ENCODE data around the gene CAMKK2. TPM values are rescaled to one million over a fixed set of nuclear protein-coding genes. Genes with fewer than 3 reads are reported as not detected.
"Not testable (repeated sequence)": the region's sequence is repeated elsewhere in the genome, so short reads cannot be mapped to it uniquely, and the experiment has no call there.

CAMKK2 gene
- total RNA-seq, 1 donor from 2014 or later, result 41.0 TPM

GRCh38 chr12:121218588-121219352 is 77.7 kb downstream of the CAMKK2 start:
- no peaks in the 10 kb centered on the region for H3K27me3 Mint-ChIP-seq (ENCODE audit: insufficient read depth)
- no peaks in the 10 kb centered on the region for H3K9me3 Mint-ChIP-seq
- H3K27ac Mint-ChIP-seq, result peak overlapping the region; percentile 51
- intact Hi-C loops (cut with micrococcal nuclease), result no loop called here
- no peak for DNase-seq (ENCODE audit: low spot score)
- H3K36me3 Mint-ChIP-seq (ENCODE audit: low read depth), result peaks cover 44% of the 10 kb centered on the region
- H3K4me1 Mint-ChIP-seq (ENCODE audit: low read depth), result peaks cover 50% of the 10 kb centered on the region
- no peak overlapping the region for H3K4me3 Mint-ChIP-seq

GRCh38 chr12:121217761-121218160 is 78.7 kb downstream of the CAMKK2 start:
- H3K36me3 Mint-ChIP-seq (ENCODE audit: low read depth), result peaks cover 41% of the 10 kb centered on the region
- intact Hi-C loops (cut with micrococcal nuclease), result no loop called here
- DNase-seq (ENCODE audit: low spot score), result no peak
- no peaks in the 10 kb centered on the region for H3K9me3 Mint-ChIP-seq
- no peak overlapping the region for H3K4me3 Mint-ChIP-seq
- no peaks in the 10 kb centered on the region for H3K27me3 Mint-ChIP-seq (ENCODE audit: insufficient read depth)
- H3K27ac Mint-ChIP-seq, result no peak overlapping the region
- peaks cover 40% of the 10 kb centered on the region for H3K4me1 Mint-ChIP-seq (ENCODE audit: low read depth)

- no peak overlapping the region for H3K27ac Mint-ChIP-seq
- intact Hi-C loops (cut with micrococcal nuclease), result no loop called here
- H3K4me3 Mint-ChIP-seq, result no peak overlapping the region
- DNase-seq (ENCODE audit: low spot score), result no peak
- peaks cover 40% of the 10 kb centered on the region for H3K36me3 Mint-ChIP-seq (ENCODE audit: low read depth)
- no peaks in the 10 kb centered on the region for H3K9me3 Mint-ChIP-seq
- H3K4me1 Mint-ChIP-seq (ENCODE audit: low read depth), result peaks cover 38% of the 10 kb centered on the region
- no peaks in the 10 kb centered on the region for H3K27me3 Mint-ChIP-seq (ENCODE audit: insufficient read depth)
Measured at GRCh38 chr12:121217063-121217462, 79.4 kb downstream of the CAMKK2 start.

GRCh38 chr12:121216102-121216501 is 80.4 kb downstream of the CAMKK2 start:
- H3K4me1 Mint-ChIP-seq (ENCODE audit: low read depth), result peaks cover 41% of the 10 kb centered on the region
- H3K36me3 Mint-ChIP-seq (ENCODE audit: low read depth), result peaks cover 35% of the 10 kb centered on the region
- H3K4me3 Mint-ChIP-seq, result no peak overlapping the region
- no peak for DNase-seq (ENCODE audit: low spot score)
- no peak overlapping the region for H3K27ac Mint-ChIP-seq
- H3K27me3 Mint-ChIP-seq (ENCODE audit: insufficient read depth), result no peaks in the 10 kb centered on the region
- intact Hi-C loops (cut with micrococcal nuclease), result no loop called here
- H3K9me3 Mint-ChIP-seq, result no peaks in the 10 kb centered on the region

GRCh38 chr12:121214855-121215745 is 81.4 kb downstream of the CAMKK2 start:
- H3K36me3 Mint-ChIP-seq (ENCODE audit: low read depth), result peaks cover 34% of the 10 kb centered on the region
- intact Hi-C loops (cut with micrococcal nuclease), result loop anchor here (1.0 to 5.0 kb wide), 4 partner anchors 8 to 412 kb away; partner anchors contain the start of genes OASL and ORAI1
- DNase-seq (ENCODE audit: low spot score), result no peak
- H3K4me3 Mint-ChIP-seq, result peak overlapping the region; percentile 21
- peak overlapping the region; percentile 81 for H3K27ac Mint-ChIP-seq
- peaks cover 40% of the 10 kb centered on the region for H3K4me1 Mint-ChIP-seq (ENCODE audit: low read depth)
- no peaks in the 10 kb centered on the region for H3K27me3 Mint-ChIP-seq (ENCODE audit: insufficient read depth)
- no peaks in the 10 kb centered on the region for H3K9me3 Mint-ChIP-seq

GRCh38 chr12:121214166-121214777 is 82.2 kb downstream of the CAMKK2 start:
- Mint-ChIP-seq H3K27me3 (ENCODE audit: insufficient read depth) (no peaks in the 10 kb centered on the region), H3K36me3 (ENCODE audit: low read depth) (peaks cover 30% of the 10 kb centered on the region), H3K4me3 (peak overlapping the region; percentile 21), H3K9me3 (no peaks in the 10 kb centered on the region), H3K27ac (peak overlapping the region; percentile 81), H3K4me1 (ENCODE audit: low read depth) (peaks cover 36% of the 10 kb centered on the region)
- no peak for DNase-seq (ENCODE audit: low spot score)
- intact Hi-C loops (cut with micrococcal nuclease), result loop anchor here (1.0 to 5.0 kb wide), 3 partner anchors 85 to 413 kb away; partner anchors contain the start of genes OASL and ORAI1

- Mint-ChIP-seq H3K27me3 (ENCODE audit: insufficient read depth) (no peaks in the 10 kb centered on the region), H3K27ac (no peak overlapping the region), H3K9me3 (no peaks in the 10 kb centered on the region), H3K36me3 (ENCODE audit: low read depth) (peaks cover 18% of the 10 kb centered on the region), H3K4me3 (peak overlapping the region; percentile 45), H3K4me1 (ENCODE audit: low read depth) (peaks cover 42% of the 10 kb centered on the region)
- DNase-seq (ENCODE audit: low spot score), result no peak
- intact Hi-C loops (cut with micrococcal nuclease), result loop anchor here (5.0 kb wide), 2 partner anchors 176 to 414 kb away; partner anchors contain the start of genes OASL and ORAI1
Measured at GRCh38 chr12:121212875-121213274, 83.6 kb downstream of the CAMKK2 start.

GRCh38 chr12:121209624-121210572 is 86.6 kb downstream of the CAMKK2 start, which contains the start of gene P2RX4:
TSS of gene P2RX4 (plus strand) at chr12:121210129. CDS start at chr12:121210165, 36 bp downstream.
- intact Hi-C loops (cut with micrococcal nuclease), result loop anchor here (1.0 to 5.0 kb wide), 7 partner anchors 13 to 523 kb away; partner anchors contain the start of genes CAMKK2, MLEC, OASL and ORAI1
- H3K36me3 Mint-ChIP-seq (ENCODE audit: low read depth), result peaks cover 15% of the 10 kb centered on the region
- peak within 1 kb of the TSS; percentile 85 for H3K4me3 Mint-ChIP-seq
- peaks cover 1% of the 10 kb centered on the region for H3K27me3 Mint-ChIP-seq (ENCODE audit: insufficient read depth)
- DNase-seq (ENCODE audit: low spot score), result peak; percentile 87
- peak within 1 kb of the TSS; percentile 94 for H3K27ac Mint-ChIP-seq
- H3K9me3 Mint-ChIP-seq, result no peaks in the 10 kb centered on the region
- peaks cover 33% of the 10 kb centered on the region for H3K4me1 Mint-ChIP-seq (ENCODE audit: low read depth)

- peaks cover 3% of the 10 kb centered on the region for H3K27me3 Mint-ChIP-seq (ENCODE audit: insufficient read depth)
- intact Hi-C loops (cut with micrococcal nuclease), result no loop called here
- peaks cover 32% of the 10 kb centered on the region for H3K4me1 Mint-ChIP-seq (ENCODE audit: low read depth)
- H3K9me3 Mint-ChIP-seq, result no peaks in the 10 kb centered on the region
- H3K27ac Mint-ChIP-seq, result peak overlapping the region; percentile 61
- H3K4me3 Mint-ChIP-seq, result peak overlapping the region; percentile 78
- DNase-seq (ENCODE audit: low spot score), result no peak
- H3K36me3 Mint-ChIP-seq (ENCODE audit: low read depth), result peaks cover 12% of the 10 kb centered on the region
Measured at GRCh38 chr12:121209221-121209620, 87.3 kb downstream of the CAMKK2 start.

- Mint-ChIP-seq H3K4me3 (peak overlapping the region; percentile 51), H3K4me1 (ENCODE audit: low read depth) (peaks cover 32% of the 10 kb centered on the region), H3K36me3 (ENCODE audit: low read depth) (peaks cover 10% of the 10 kb centered on the region), H3K27ac (peak overlapping the region; percentile 58)
- intact Hi-C loops (cut with micrococcal nuclease); H3K27me3 Mint-ChIP-seq (ENCODE audit: insufficient read depth); DNase-seq (ENCODE audit: low spot score); H3K9me3 Mint-ChIP-seq: not testable (repeated sequence)
Measured at GRCh38 chr12:121208571-121208970, 87.9 kb downstream of the CAMKK2 start.

GRCh38 chr12:121205491-121205890 is 91.0 kb downstream of the CAMKK2 start:
- H3K27me3 Mint-ChIP-seq (ENCODE audit: insufficient read depth), result peaks cover 8% of the 10 kb centered on the region
- no peaks in the 10 kb centered on the region for H3K9me3 Mint-ChIP-seq
- H3K4me1 Mint-ChIP-seq (ENCODE audit: low read depth), result peaks cover 23% of the 10 kb centered on the region

More at GRCh38 chr12:121205491-121205890, 91.0 kb downstream of the CAMKK2 start:
- intact Hi-C loops (cut with micrococcal nuclease), result no loop called here
- Mint-ChIP-seq H3K27ac (no peak overlapping the region), H3K4me3 (no peak overlapping the region), H3K36me3 (ENCODE audit: low read depth) (no peaks in the 10 kb centered on the region)
- no peak for DNase-seq (ENCODE audit: low spot score)
